Common myeloid progenitor, CD34-positive (primary cell): ENCODE data around the gene SLC4A7.

Experiments used
- CTCF ChIA-PET: fragments of 350-600 bp; sonication (Branson Sonifier 250); formaldehyde crosslinking; loops from one replicate; lab custom pipeline; 2021; ENCODE audit warnings: antibody characterized with exemption; lab: Charles Lee
- POLR2A ChIA-PET: fragments of 350-600 bp; sonication (Branson Sonifier 250); formaldehyde crosslinking; loops from one replicate; lab custom pipeline; 2021; ENCODE audit warnings: antibody characterized with exemption; lab: Charles Lee
- DNase-seq, 3 donors: peaks; one replicate each; pipeline versions ENCODE4 v3.0.0 to v3.0.0-alpha.2; 2013
- H3K27ac ChIP-seq, 2 experiments: 1 replicate in 1 of 2; 2 replicates in 1 of 2; pipeline ENCODE4 v1.7.0; 2013; ENCODE audit warnings: inconsistent platforms in 2 of 2, low read length in 2 of 2, mild to moderate bottlenecking in 2 of 2, low read depth in 1 of 2, moderate library complexity in 1 of 2; ENCODE audit not compliant: severe bottlenecking in 2 of 2, insufficient read depth in 1 of 2, poor library complexity in 1 of 2
- H3K27me3 ChIP-seq, 5 experiments: replicated peaks in 2 of 5; 1 replicate in 3 of 5; 2 replicates in 2 of 5; pipeline versions ENCODE4 v1.6.1 to v1.7.0; 2013; ENCODE audit warnings: low read length in 4 of 5, mild to moderate bottlenecking in 2 of 5, moderate library complexity in 2 of 5, inconsistent platforms in 1 of 5; ENCODE audit not compliant: insufficient read depth in 5 of 5, control insufficient read depth in 4 of 5
- H3K36me3 ChIP-seq, 4 experiments: 1 replicate in 2 of 4; 2 replicates in 2 of 4; pipeline versions ENCODE4 v1.6.1 to v1.7.0; 2013; ENCODE audit warnings: low read length in 3 of 4, control low read depth in 1 of 4, mild to moderate bottlenecking in 1 of 4; ENCODE audit not compliant: control insufficient read depth in 4 of 4, insufficient read depth in 4 of 4
- H3K4me1 ChIP-seq, 4 experiments: 1 replicate in 3 of 4; 2 replicates in 1 of 4; pipeline versions ENCODE4 v1.6.1 to v1.7.1; 2013; ENCODE audit warnings: low read length in 3 of 4, mild to moderate bottlenecking in 3 of 4, control low read depth in 1 of 4, inconsistent platforms in 1 of 4, moderate library complexity in 1 of 4; ENCODE audit not compliant: control insufficient read depth in 4 of 4, insufficient read depth in 4 of 4; ENCODE audit errors: control extremely low read depth in 1 of 4
- H3K4me3 ChIP-seq, 7 experiments: 1 replicate in 4 of 7; 2 replicates in 3 of 7; pipeline versions ENCODE4 v1.5.1 to v1.7.0; 2013; ENCODE audit warnings: mild to moderate bottlenecking in 7 of 7, low read length in 6 of 7, moderate library complexity in 6 of 7, inconsistent platforms in 2 of 7, low read depth in 2 of 7, control low read depth in 1 of 7; ENCODE audit not compliant: insufficient read depth in 4 of 7, control insufficient read depth in 1 of 7; ENCODE audit errors: extremely low read depth in 1 of 7
- H3K9me3 ChIP-seq, 5 experiments: 1 replicate in 4 of 5; 2 replicates in 1 of 5; pipeline versions ENCODE4 v1.6.1 to v1.7.1; 2013; ENCODE audit warnings: low read length in 4 of 5, mild to moderate bottlenecking in 2 of 5, inconsistent platforms in 1 of 5, low read depth in 1 of 5, moderate library complexity in 1 of 5; ENCODE audit not compliant: control insufficient read depth in 4 of 5, insufficient read depth in 2 of 5; ENCODE audit errors: control extremely low read depth in 1 of 5
- WGBS: methylation state at CpG from one replicate; pipeline ENCODE4 v1.1.5; 2013; ENCODE audit not compliant: insufficient coverage; 5-methylcytosine and 5-hydroxymethylcytosine counted together

Gene SLC4A7

DNA sequence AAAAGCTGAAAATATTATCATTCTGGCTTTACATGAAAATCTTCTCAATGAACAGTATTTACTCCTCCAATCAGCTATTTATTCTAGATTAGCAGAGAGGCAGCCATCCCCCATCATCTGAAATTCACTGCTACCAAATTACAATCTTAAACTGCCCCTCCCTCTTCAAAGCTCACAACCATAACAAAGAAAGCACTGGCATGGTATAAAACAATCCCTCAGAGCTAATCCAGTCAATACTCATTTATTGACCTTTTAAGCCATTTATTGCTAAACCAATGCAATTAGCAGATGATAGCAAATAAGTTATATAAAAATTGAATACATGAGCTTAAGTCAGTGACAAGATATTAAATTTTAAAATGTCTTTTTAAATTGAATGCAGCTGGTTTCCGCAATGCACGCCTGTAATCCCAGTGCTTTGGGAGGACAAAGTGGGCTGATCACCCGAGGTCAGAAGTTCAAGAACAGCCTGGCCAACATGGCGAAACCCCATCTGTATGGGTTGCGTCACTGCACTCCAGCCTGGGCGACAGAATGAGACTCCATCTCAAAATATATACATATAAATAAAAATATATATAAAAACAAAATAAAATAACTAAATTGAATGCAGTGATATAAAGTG lies 12.1 kb downstream of the SLC4A7 start:
- H3K27me3 ChIP-seq = no peaks in the 10 kb centered on the region
- peaks cover 0 to 4% (median 2%) of the 10 kb centered on the region in 4 experiments for H3K4me1 ChIP-seq
- H3K4me3 ChIP-seq = no peak overlapping the region
- ChIA-PET CTCF (interaction anchor here (0.6 to 1.3 kb wide), 5 partner anchors 12 to 194 kb away, joined by 3 to 5 read pairs (median 3); partner anchors contain the start of gene SLC4A7), POLR2A (no interaction called here)
- no peak overlapping the region for H3K27ac ChIP-seq
- peaks cover 0 to 7% (median 2%) of the 10 kb centered on the region in 5 experiments for H3K9me3 ChIP-seq
- peaks cover 0 to 7% (median 0%) of the 10 kb centered on the region in 4 experiments for H3K36me3 ChIP-seq
- WGBS = 100% methylated on average over 1 of the region's 6 CpGs
- no peak for DNase-seq

DNA sequence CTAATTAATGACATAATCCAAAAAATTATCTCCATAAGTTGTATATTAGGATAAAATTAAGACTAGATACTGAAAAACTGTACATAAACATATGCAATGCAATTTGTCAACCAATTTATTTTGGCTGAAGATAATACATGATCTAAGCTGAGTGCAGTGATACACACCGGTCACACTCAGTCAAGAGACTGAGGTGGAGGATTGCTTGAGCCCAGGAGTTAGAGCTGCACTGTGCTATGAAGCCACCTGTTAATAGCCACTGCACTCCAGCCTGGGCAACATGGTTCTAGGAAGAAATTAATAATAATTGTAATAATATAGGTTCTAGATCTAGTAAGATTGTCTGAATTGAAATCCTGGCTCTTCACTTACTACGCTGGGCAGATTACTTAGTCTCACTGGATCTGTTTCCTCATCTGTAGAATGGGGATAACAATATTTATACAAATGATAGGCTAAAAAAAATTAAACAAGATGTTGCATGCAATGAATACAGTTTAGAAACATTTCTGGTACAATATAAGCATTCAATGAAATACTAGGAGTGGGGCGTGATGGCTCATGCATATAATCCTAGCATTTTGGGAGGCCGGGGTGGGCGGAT lies 15.8 kb downstream of the SLC4A7 start:
- ChIA-PET POLR2A (no interaction called here), CTCF (interaction anchor here (0.9 to 2.5 kb wide), 16 partner anchors 9 to 413 kb away, joined by 3 to 11 read pairs (median 4); partner anchors contain the start of gene SLC4A7)
- no peak overlapping the region for H3K27ac ChIP-seq
- H3K27me3 ChIP-seq = no peaks in the 10 kb centered on the region
- peaks cover 0 to 4% (median 2%) of the 10 kb centered on the region in 4 experiments for H3K4me1 ChIP-seq
- H3K36me3 ChIP-seq = peaks cover 0 to 7% (median 2%) of the 10 kb centered on the region in 4 experiments
- peaks cover 0 to 5% (median 3%) of the 10 kb centered on the region in 5 experiments for H3K9me3 ChIP-seq
- H3K4me3 ChIP-seq = no peak overlapping the region
- no peak for DNase-seq
- 93% methylated on average over 3 of the region's 5 CpGs for WGBS

DNA sequence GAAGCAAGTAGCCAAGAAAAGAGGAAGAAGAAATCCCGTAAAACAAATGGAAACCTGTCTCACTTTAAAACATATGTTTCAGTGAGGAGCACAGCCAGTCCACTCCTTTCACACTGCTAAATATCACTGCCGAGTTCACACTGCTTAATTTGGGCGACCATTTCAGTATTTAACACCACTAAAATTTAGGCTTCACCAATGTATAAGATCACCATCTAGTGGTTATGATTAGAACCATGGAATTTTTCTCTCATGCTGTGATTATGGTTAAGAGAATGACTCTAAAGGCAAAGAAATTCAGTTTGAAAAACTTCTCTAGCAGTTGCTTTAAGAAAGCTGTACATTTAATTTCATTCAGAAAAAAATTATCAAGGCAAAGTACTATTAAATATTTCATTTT lies 16.6 kb downstream of the SLC4A7 start:
- no peak overlapping the region for H3K27ac ChIP-seq
- CTCF ChIA-PET = interaction anchor here (0.7 to 2.5 kb wide), 29 partner anchors 8 to 414 kb away, joined by 3 to 11 read pairs (median 4); partner anchors contain the start of genes NEK10 and SLC4A7

DNA sequence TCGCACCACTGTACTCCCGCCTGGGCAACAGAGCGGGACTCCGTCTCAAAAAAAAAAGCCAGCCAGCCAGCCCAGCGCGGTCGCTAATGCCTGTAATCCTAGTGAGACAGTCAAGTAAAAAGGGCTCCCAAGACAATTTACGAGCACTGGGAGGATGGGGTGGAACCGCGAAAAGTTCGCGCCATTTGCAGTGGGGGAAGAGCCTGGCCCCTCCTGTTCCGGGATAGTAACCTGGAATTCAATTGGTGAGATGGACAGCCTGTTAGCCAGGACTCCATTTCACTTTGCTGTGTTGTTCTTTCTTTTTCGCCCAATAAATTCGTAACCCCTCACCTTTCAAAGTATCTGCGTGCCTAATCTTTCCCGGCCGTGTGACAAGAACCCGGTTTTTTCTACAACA lies 19.5 kb downstream of the SLC4A7 start:
- Histone ChIP-seq H3K9me3 (peaks cover 0 to 11% (median 4%) of the 10 kb centered on the region in 5 experiments), H3K4me3 (no peak overlapping the region), H3K27me3 (no peaks in the 10 kb centered on the region), H3K27ac (no peak overlapping the region), H3K4me1 (peaks cover 0 to 4% (median 2%) of the 10 kb centered on the region in 4 experiments), H3K36me3 (peaks cover 0 to 9% (median 2%) of the 10 kb centered on the region in 4 experiments)
- WGBS = 98% methylated on average over 18 of the region's 19 CpGs
- no peak for DNase-seq
- ChIA-PET CTCF (no interaction called here), POLR2A (no interaction called here)

More for the DNA sequence above, 16.6 kb downstream of the SLC4A7 start:
- no peaks in the 10 kb centered on the region for H3K27me3 ChIP-seq
- peaks cover 0 to 9% (median 2%) of the 10 kb centered on the region in 4 experiments for H3K36me3 ChIP-seq
- DNase-seq = peak; percentile 56 to 79 (median 77)
- peaks cover 0 to 7% (median 4%) of the 10 kb centered on the region in 5 experiments for H3K9me3 ChIP-seq
- WGBS = 0% methylated on average over 1 of the region's 3 CpGs
- POLR2A ChIA-PET = no interaction called here
- peak overlapping the region in 1 of 7 experiments; percentile 50 for H3K4me3 ChIP-seq
- peaks cover 0 to 4% (median 2%) of the 10 kb centered on the region in 4 experiments for H3K4me1 ChIP-seq

DNA sequence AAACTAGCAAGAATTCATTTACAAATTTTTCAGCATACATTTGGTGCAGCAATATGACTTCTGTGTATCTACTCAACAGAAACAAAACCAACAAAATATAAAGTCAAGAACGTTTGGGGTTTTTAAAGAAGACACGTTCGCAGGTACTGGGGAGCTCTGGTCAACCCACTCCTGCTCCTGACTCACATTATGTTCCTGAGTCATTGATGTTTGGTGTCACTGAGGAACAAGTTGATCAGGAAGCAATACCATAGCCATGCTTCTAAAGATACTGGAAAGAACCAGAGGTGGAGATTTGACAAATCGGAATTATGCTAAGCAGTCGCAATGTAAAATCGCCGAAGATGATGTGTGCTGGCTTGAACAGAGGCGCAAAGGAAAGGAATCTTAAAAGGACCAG lies 22.0 kb downstream of the SLC4A7 start:
- Histone ChIP-seq H3K4me1 (peaks cover 0 to under 1% (median 0%) of the 10 kb centered on the region in 4 experiments), H3K36me3 (peaks cover 0 to 9% (median 2%) of the 10 kb centered on the region in 4 experiments), H3K27me3 (no peaks in the 10 kb centered on the region), H3K9me3 (peaks cover 0 to 11% (median 4%) of the 10 kb centered on the region in 5 experiments), H3K27ac (no peak overlapping the region), H3K4me3 (no peak overlapping the region)
- 100% methylated on average over 7 of the region's 8 CpGs for WGBS
- POLR2A ChIA-PET = no interaction called here
- CTCF ChIA-PET = no interaction called here
- no peak for DNase-seq

DNA sequence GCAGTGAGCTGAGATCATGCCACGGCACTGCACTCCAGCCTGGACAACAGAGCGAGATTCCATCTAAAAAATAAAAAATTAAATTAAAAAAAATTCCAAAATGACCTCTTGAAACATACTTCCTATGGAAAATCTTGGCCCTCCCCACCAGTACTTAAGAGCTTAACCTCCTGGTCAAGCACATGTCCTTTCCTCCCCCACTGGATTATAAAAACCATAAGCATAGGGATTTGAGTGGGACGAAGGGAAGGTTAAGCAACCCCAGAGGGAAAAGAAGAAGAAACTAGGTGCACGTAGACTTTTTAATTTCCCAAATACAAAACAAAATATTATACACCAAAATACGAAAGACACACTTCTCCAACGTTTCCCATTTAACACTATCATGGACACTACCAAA lies 25.3 kb downstream of the SLC4A7 start:
- peaks cover 0 to 7% (median 2%) of the 10 kb centered on the region in 4 experiments for H3K36me3 ChIP-seq
- no peaks in the 10 kb centered on the region for H3K4me1 ChIP-seq
- WGBS = no CpG with 5 or more reads among the region's 6 CpGs
- H3K27ac ChIP-seq = no peak overlapping the region
- H3K4me3 ChIP-seq = no peak overlapping the region
- H3K9me3 ChIP-seq = peaks cover 0 to 8% (median 0%) of the 10 kb centered on the region in 5 experiments
- no peak for DNase-seq
- no peaks in the 10 kb centered on the region for H3K27me3 ChIP-seq
- ChIA-PET POLR2A (no interaction called here), CTCF (interaction anchor here (1.0 kb wide), 1 partner anchor 8 kb away, joined by 3 read pairs; no protein-coding TSS in a partner anchor)

DNA sequence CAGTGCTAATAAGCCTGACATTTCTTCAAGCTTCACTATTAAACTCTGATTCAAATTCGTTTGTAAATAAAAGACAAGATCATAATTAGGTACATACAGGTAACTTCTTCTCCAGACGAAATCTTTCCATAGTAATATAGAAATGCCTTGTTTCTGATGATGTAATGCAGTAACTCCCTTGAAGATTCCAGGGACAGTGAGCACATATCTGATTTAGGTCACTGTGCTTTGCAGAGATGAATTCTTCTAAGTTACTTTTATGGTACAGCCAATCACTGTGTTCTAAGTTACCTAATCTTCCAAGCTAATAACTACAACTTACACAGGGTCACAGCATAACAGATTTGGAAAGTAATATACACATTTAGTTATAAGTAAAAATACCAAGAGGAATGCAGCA lies 27.6 kb downstream of the SLC4A7 start:
- H3K4me1 ChIP-seq = peaks cover 0 to 9% (median 5%) of the 10 kb centered on the region in 4 experiments
- ChIA-PET CTCF (no interaction called here), POLR2A (no interaction called here)
- DNase-seq = no peak
- H3K27ac ChIP-seq = no peak overlapping the region
- no peaks in the 10 kb centered on the region for H3K36me3 ChIP-seq
- no peak overlapping the region for H3K4me3 ChIP-seq
- H3K27me3 ChIP-seq = no peaks in the 10 kb centered on the region
- H3K9me3 ChIP-seq = no peaks in the 10 kb centered on the region
- WGBS = no CpG with 5 or more reads among the region's 2 CpGs
